Neural cell (in vitro differentiated cells): ENCODE results near the gene LIME1. TPM values are rescaled to one million over a fixed set of nuclear protein-coding genes. Genes with fewer than 3 reads are reported as not detected.

Experiments used
- H2AFZ ChIP-seq: fragments of 200-600, 300-800 bp; sonication (generic), shearing (Covaris generic); 2 replicates; pipeline ENCODE4 v1.6.0; 2014; ENCODE audit warnings: low read depth, mild to moderate bottlenecking, antibody characterized with exemption, low read length, moderate library complexity
- H3F3A ChIP-seq: fragments of 200-600 bp; shearing (Covaris generic); 2 replicates; pipeline ENCODE4 v1.6.1; 2016; ENCODE audit warnings: mild to moderate bottlenecking, moderate library complexity, mixed read lengths, antibody characterized with exemption, low read length; ENCODE audit not compliant: insufficient read depth, poor library complexity, severe bottlenecking
- H3K27ac ChIP-seq: fragments of 200-600, 300-800 bp; sonication (generic), shearing (Covaris generic); 2 replicates; pipeline ENCODE4 v1.5.1; 2014; ENCODE audit warnings: mild to moderate bottlenecking, low read length, moderate library complexity
- H3K27me3 ChIP-seq: fragments of 300-800, 200-600 bp; sonication (generic), shearing (Covaris generic); 2 replicates; pipeline ENCODE4 v1.6.0; 2014; ENCODE audit warnings: mild to moderate bottlenecking, low read depth, low read length, moderate library complexity; ENCODE audit not compliant: insufficient read depth
- H3K36me3 ChIP-seq: fragments of 300-800, 200-600 bp; sonication (generic), shearing (Covaris generic); 2 replicates; pipeline ENCODE4 v1.5.1; 2014; ENCODE audit warnings: mild to moderate bottlenecking, antibody characterized with exemption, low read length, moderate library complexity; ENCODE audit not compliant: insufficient read depth
- H3K4me2 ChIP-seq: fragments of 300-800, 200-600 bp; sonication (generic), shearing (Covaris generic); 2 replicates; pipeline ENCODE4 v1.6.0; 2014; ENCODE audit warnings: mild to moderate bottlenecking, low read length
- H3K4me3 ChIP-seq: fragments of 300-800, 200-600 bp; sonication (generic), shearing (Covaris generic); 2 replicates; pipeline ENCODE4 v1.5.1; 2014; ENCODE audit warnings: mild to moderate bottlenecking, low read length, moderate library complexity
- H3K79me2 ChIP-seq: fragments of 200-600 bp; shearing (Covaris generic); replicated peaks from 2 replicates; pipeline ENCODE4 v1.6.0; 2014; ENCODE audit warnings: mild to moderate bottlenecking, low read length, moderate library complexity; ENCODE audit not compliant: insufficient read depth
- H3K9ac ChIP-seq: fragments of 300-800, 200-600 bp; sonication (generic), shearing (Covaris generic); 2 replicates; pipeline ENCODE4 v1.6.1; 2016; ENCODE audit warnings: mild to moderate bottlenecking, low read length, mixed read lengths
- H3K9me2 ChIP-seq: fragments of 200-600 bp; shearing (Covaris generic); 2 replicates; pipeline ENCODE4 v1.6.1; 2016; ENCODE audit warnings: mild to moderate bottlenecking, low read length, mixed read lengths; ENCODE audit not compliant: insufficient read depth
- H3K9me3 ChIP-seq: fragments of 200-600, 300-800 bp; sonication (generic), shearing (Covaris generic); 2 replicates; pipeline ENCODE4 v1.6.1; 2016; ENCODE audit warnings: mild to moderate bottlenecking, mixed run types, low read length, moderate library complexity, mixed read lengths
- H4K20me1 ChIP-seq: fragments of 200-600 bp; shearing (Covaris generic); 2 replicates; pipeline ENCODE4 v1.6.1; 2016; ENCODE audit warnings: mild to moderate bottlenecking, mixed run types; ENCODE audit not compliant: insufficient read depth
- CTCF ChIP-seq: fragments of 450-650 bp; IDR thresholded peaks from 2 replicates; pipeline ENCODE4 v1.5.1; 2014; ENCODE audit warnings: antibody characterized with exemption, mild to moderate bottlenecking, moderate library complexity; ENCODE audit not compliant: poor library complexity, severe bottlenecking
- EP300 ChIP-seq: fragments of 450-650 bp; conservative IDR thresholded peaks from 2 replicates; pipeline ENCODE4 v1.6.1; 2014; ENCODE audit warnings: antibody characterized with exemption, mild to moderate bottlenecking, moderate library complexity; ENCODE audit not compliant: poor library complexity, severe bottlenecking
- EZH2 ChIP-seq: fragments of 200-600, 300-800 bp; shearing (Covaris generic), sonication (generic); IDR thresholded peaks from 2 replicates; pipeline ENCODE4 v1.6.1; 2014; ENCODE audit warnings: antibody characterized with exemption, low read length, borderline replicate concordance, mild to moderate bottlenecking; ENCODE audit not compliant: insufficient read depth, poor library complexity, severe bottlenecking
- MXI1 ChIP-seq: fragments of 450-650 bp; conservative IDR thresholded peaks from 2 replicates; pipeline ENCODE4 v1.6.1; 2014; ENCODE audit warnings: antibody characterized with exemption, mild to moderate bottlenecking; ENCODE audit not compliant: poor library complexity, severe bottlenecking
- POLR2AphosphoS5 ChIP-seq: IDR thresholded peaks from 2 replicates; pipeline ENCODE4 v1.6.1; 2012
- RAD21 ChIP-seq: fragments of 450-650 bp; conservative IDR thresholded peaks from 2 replicates; pipeline ENCODE4 v1.6.1; 2014; ENCODE audit warnings: antibody characterized with exemption, mild to moderate bottlenecking, moderate library complexity
- REST ChIP-seq: IDR thresholded peaks from 2 replicates; pipeline ENCODE4 v1.6.1; 2012; ENCODE audit warnings: borderline replicate concordance
- SMC3 ChIP-seq: fragments of 450-650 bp; conservative IDR thresholded peaks from 2 replicates; pipeline ENCODE4 v1.6.1; 2014; ENCODE audit warnings: antibody characterized with exemption, mild to moderate bottlenecking, moderate library complexity; ENCODE audit not compliant: poor library complexity
- TAF1 ChIP-seq: IDR thresholded peaks from 2 replicates; pipeline ENCODE4 v1.6.1; 2012; ENCODE audit warnings: low read depth
- polyA plus RNA-seq: library from polyadenylated mRNA; depleted of rRNA; stranded (reverse); fragments of >200 nt; gene quantifications from 2 replicates; pipeline ENCODE4 v1.2.3, GENCODE V29; 2014

LIME1 gene
- polyA plus RNA-seq, 1 donor from 2014 or later, result 65.2 TPM

- H2AFZ ChIP-seq, result no peak overlapping the region
- H3K27ac ChIP-seq, result no peak overlapping the region
- no peaks in the 10 kb centered on the region for H4K20me1 ChIP-seq
- H3K27me3 ChIP-seq, result no peaks in the 10 kb centered on the region
- no peaks in the 10 kb centered on the region for H3K9me3 ChIP-seq
- H3K36me3 ChIP-seq, result no peaks in the 10 kb centered on the region
- H3K9ac ChIP-seq, result no peak overlapping the region
- TF ChIP-seq POLR2AphosphoS5, result no peak
- no peak for TF ChIP-seq MXI1
- TF ChIP-seq REST, result no peak
- no peak for TF ChIP-seq TAF1
- no peak for TF ChIP-seq EZH2
- no peak for TF ChIP-seq RAD21
- TF ChIP-seq SMC3, result no peak
- no peak for TF ChIP-seq CTCF
- TF ChIP-seq EP300, result no peak
- H3K4me2 ChIP-seq, result no peak overlapping the region
- H3K9me2 ChIP-seq, result no peaks in the 10 kb centered on the region
- no peaks in the 10 kb centered on the region for H3F3A ChIP-seq
- H3K4me3 ChIP-seq, result no peak overlapping the region
- peaks cover 8% of the 10 kb centered on the region for H3K79me2 ChIP-seq
These were observed 32.9 kb upstream of the LIME1 start for GRCh38 chr20:63703471-63703975.

DNA sequence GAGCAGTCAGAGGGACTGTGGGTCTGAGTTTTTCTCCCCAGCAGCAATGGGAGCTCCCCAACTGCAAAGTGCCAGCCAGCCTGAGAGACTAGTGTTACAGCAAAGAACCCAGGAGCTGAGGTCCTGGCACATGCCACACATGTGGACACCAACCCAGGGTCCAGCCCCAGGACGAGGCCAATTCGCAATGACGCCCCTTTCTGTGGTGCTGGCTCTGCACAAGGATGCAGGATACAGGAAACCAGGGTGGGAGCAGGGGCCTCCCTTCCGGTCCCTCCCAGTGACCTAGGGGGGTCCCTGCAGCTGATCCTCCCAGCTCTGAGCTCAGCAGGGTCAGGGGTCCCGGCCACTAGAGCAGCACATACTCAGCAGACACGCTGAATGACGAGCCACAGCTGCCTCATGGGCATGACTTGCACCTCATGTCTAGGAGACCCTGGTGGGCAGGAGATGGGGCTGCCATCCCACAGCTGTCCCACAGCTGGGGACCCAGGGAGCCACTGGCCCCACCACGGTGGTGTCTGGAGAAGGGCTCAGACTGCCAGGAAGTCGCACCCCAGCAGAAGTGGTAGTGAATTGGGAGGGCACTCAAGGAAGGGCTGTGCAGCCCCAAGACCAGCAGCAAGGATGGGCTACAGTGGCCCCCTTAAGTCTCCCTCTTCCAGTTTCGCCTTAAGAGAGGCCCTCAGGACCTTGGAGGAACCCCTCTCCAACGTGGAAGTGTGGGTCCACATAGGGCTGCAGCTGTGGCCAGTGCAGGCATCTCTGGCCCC is 32.3 kb upstream of the LIME1 start:
- Histone ChIP-seq H3K4me2 (no peak overlapping the region), H3K79me2 (peaks cover 14% of the 10 kb centered on the region)
- TF ChIP-seq CTCF, result no peak
- no peak for TF ChIP-seq MXI1
- TF ChIP-seq POLR2AphosphoS5, result no peak
- TF ChIP-seq SMC3, result no peak
- no peak for TF ChIP-seq EZH2
- no peak for TF ChIP-seq RAD21
- no peak for TF ChIP-seq TAF1
- TF ChIP-seq EP300, result no peak
- no peak for TF ChIP-seq REST

More for the DNA sequence above, 32.3 kb upstream of the LIME1 start:
- Histone ChIP-seq H3K36me3 (no peaks in the 10 kb centered on the region), H3K9ac (no peak overlapping the region), H3K27ac (no peak overlapping the region), H3K4me3 (no peak overlapping the region), H4K20me1 (no peaks in the 10 kb centered on the region), H3K27me3 (no peaks in the 10 kb centered on the region), H3K9me2 (no peaks in the 10 kb centered on the region), H3K9me3 (no peaks in the 10 kb centered on the region), H3F3A (no peaks in the 10 kb centered on the region), H2AFZ (no peak overlapping the region)
